CD4-positive, alpha-beta T cell treated with Interleukin-10 for 1 hour (primary cell): Measurements from ENCODE around the gene VCX2.
"Not testable (repeated sequence)": the region's sequence is repeated elsewhere in the genome, so short reads cannot be mapped to it uniquely, and the experiment has no call there.

ENCODE experiments used
- DNase-seq: peaks from one replicate; pipeline ENCODE4 v3.0.0-alpha.2; 2020

VCX2 gene

GRCh38 chrX:8171169-8171568, at the start of gene VCX2:
TSS of gene VCX2 (minus strand) at chrX:8171267. CDS start at chrX:8170643, 624 bp downstream.
- DNase-seq: not testable (repeated sequence)

- no peak for DNase-seq
Observed at GRCh38 chrX:8204943-8205342, 33.9 kb upstream of the VCX2 start.

DNA sequence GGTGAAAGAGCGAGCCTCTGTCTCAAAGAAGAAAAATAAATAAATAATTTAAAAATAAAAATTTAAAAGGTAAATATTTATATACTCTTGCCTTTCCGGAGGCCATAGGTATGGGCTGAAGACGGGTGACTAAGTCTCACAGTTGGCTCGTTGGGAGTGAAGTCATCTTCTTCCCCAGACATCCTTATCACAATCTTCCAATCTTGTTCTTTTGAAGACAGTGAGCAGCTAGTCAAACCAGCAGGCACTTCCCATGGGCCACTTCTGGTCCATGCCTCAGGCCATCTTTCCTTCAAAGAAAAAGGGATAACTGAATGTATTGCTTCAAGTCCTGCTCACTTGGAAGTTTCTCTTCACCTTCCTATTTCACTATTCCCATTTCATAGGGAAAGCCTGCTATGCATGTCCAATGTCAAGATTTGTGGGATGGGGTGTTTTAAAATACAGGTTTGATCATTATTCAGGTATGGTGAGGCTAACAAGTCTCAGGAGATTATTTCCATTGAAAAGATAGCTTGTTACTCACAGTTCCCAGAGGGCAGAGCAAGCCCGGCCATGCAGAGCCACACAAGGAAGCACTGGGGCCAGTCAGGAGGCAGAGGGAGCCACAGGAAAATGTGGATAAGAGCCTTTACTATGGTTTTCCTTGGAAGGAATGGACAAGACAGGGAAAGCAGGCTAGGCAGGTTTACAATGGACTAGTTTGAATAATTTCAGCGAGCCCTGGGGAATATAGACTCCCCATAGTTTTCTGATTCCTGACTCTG, 33.3 kb upstream of the VCX2 start:
- no peak for DNase-seq

DNA sequence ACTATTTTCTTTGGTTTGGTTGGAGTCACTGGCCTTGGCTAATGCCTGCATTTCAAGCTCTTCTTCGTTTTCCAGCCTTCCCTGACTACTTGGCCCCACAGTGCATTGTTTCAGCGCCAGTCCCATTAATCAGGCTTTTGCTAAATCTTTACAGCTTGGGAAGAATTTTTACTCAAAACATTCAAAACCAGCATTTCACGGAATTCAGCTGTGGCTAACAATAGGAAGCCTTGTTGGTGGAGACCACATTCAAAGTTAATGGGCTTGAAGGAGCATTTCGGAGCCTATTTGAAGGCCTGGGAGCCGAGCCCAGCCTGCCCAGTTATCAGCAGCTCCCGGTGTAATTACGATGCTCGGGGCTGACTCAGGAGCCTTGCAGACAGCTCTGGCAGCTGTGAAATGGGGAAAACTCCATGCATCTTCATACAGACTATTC, 30.8 kb upstream of the VCX2 start:
- DNase-seq: no peak

- DNase-seq: no peak
Observed at GRCh38 chrX:8196776-8197175, 25.7 kb upstream of the VCX2 start.

DNA sequence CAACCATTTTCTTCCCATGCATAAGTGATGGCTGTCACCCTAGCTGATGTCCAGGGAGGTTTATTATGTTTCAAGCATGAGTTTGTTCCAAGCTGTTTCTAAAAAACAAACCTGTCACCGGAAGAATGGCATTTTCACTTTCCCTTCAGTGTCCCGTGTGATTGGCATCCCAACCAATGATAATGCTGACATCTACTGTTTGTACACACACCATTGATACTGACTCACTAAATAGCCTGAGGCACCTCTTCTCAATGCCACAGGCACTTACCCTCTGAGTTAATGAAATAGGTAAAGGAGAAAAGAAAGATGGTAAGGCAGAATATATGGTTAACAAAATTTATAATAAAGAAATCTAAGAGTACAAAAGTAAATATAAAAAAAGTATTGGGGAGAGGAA, 23.1 kb upstream of the VCX2 start:
- no peak for DNase-seq

GRCh38 chrX:8192276-8192675, 21.2 kb upstream of the VCX2 start:
- DNase-seq: no peak

DNA sequence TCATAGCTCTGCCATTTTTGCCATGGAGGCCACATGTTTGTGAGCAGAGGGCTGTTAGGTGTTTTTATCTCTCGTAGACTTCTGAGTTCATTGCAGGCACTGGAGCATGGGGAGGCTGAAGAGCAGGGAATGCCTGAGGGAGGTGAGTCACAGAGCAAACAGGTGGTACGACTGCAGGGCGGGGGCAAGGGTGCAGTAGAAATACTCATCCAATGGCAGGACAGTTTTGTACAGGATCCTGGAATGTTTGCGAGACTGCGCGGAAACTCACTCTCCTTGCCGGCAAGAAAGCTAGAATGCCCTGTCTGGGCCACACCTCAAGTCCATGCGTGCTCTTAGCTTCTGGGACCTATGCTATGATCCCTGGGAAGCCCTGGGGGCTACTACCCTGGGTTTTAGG, 20.0 kb upstream of the VCX2 start:
- DNase-seq: no peak

- DNase-seq: no peak
Observed at GRCh38 chrX:8190341-8190830, 19.3 kb upstream of the VCX2 start.

DNA sequence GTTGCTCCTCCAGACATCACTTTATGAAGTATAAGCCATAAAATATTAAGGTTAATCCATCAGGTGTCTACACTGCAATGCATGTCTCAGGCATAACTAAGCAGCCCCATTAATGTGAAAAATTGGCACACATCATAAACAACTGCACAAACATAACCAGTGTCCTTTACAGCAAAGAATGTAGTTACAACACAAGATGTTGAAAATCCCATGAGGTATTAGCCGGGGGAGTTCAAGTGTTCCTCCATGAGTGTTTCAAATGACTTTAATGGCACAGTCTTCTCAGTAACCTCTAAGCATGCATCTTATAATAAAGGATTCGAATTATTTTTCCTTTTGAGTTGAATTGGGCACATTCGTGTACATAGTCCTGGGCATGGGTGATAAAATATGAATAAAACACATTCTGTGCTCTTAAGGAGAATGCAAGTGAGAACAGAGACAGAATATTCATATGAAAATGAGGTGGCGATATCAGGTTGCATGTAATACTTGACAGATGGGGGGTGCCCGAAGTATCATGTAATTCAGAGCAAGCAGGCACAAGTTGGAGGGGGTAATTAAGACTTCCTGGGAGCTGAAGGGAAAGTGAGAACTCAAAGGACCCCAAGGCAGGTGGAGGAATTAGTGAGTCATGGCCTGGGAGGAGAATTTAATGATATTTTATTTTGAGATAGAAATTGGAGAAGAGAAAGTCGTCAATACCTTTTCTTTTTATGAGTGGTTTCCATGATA, 18.2 kb upstream of the VCX2 start:
- no peak for DNase-seq

DNA sequence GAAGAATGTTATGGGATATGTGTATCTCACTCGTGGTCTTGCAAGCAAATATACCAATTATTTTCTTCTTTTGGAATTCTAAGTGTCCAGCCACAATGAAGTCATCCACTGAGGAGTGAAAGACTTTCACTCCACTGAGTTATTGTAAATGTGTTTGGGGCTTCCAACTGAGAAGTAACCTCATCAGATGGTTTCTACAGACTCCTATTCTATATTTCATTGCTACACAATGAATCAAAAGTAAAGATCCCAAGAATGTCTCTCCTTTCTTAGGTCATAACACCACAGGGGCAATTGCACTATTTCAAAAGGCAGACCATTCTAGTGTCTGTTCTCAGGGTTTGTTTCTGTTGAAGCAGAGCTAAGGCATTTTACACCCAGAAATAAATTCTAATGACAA, 12.3 kb upstream of the VCX2 start:
- DNase-seq: no peak

DNA sequence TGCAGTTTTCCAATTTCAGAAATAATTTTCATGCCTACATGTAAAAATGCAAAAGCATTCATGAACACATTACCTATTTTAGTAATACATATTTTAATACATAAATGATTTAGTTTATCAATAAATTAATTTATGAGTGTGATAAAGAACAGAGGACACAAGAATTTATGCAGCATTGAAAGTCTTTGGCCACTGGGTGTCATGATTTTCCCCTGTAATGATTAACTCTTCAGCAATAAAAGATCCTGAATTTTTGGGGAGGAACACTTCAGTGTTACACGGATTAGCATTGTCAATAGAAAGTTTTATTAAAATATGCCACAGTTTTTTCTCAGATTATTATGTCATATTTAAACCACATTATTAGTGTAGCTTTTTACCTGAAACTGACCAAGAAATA, 8.6 kb upstream of the VCX2 start:
- no peak for DNase-seq

DNA sequence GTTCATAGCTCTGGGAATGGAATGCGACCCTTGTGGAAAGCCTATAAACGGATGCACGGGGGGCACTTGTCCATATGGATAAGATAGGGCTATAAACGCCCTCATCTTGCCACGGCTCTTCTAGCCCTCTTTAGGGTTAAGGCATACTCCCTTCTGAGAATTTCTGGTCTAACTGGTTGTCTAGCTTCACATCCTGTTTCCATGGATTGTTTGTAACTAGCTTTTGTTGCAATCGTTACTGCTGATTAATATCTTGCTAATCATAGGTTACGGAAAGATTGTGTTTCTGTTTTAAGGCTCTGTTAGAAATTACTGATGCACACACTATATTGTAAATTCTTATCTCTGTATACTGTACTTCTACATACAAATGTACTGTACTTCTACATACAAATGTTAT, 17.1 kb downstream of the VCX2 start:
- not testable (repeated sequence) for DNase-seq

DNA sequence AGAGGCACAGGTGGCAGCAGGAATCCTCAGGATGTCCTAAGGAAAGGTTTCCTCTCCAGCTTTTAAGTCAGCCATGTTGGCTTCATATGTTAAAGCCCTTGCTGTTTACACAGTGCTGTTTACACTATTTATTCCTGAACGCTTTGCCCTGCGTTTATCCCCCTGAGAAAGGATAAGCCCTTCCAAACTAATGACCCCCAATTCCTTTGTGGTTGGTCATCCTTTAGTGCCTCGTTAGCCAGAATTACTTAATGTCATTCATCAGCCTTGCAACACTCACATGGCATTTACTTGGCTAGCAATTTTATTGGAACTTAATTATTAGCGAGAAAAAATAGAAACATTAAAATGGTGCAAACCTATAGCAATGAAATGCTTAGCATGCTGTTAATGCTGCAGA, 23.8 kb downstream of the VCX2 start:
- DNase-seq: no peak

- DNase-seq: no peak
Observed at GRCh38 chrX:8144925-8145324, 26.1 kb downstream of the VCX2 start.

- DNase-seq: no peak
Observed at GRCh38 chrX:8141896-8142295, 29.2 kb downstream of the VCX2 start.

GRCh38 chrX:8140986-8141744, 29.9 kb downstream of the VCX2 start:
- DNase-seq: no peak

DNA sequence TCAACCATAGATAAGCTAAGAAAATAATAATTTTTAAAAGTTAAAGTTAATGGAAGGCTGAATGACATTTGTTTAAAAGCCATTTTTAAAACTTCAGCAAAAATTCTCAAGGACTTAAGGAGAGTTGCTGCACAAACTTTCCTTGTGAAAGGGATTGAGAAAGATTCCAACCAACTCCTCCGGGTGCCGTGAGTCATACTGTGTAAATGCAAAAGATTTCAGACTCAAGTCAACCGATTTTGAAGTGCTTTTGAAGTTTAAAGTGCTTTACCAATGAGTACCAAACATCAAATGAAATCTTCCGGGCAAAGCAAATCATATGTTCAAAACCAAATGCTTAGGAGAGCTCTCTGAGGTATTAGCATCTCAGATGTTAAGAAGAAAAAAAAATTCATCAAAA, 31.4 kb downstream of the VCX2 start:
- no peak for DNase-seq

DNA sequence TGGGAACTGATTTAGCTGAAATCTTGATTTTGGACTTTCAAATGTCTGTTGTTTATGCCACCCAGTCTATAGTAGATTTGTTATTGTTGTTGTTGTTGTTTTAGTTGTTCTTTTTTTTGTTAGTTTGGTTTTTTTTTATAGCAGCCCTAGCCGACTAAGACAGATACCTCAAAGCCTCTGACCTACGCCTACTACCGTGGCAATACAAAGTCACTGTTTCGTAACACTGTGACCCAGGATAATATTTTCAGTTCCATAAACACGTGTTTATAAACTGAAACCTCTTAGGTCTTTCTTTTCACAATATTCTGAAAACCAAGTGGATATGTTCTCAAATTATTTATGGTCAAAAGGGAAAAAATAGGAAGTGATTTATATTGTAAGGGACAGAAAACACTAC, 32.8 kb downstream of the VCX2 start:
- DNase-seq: no peak

GRCh38 chrX:8126648-8127047, 44.4 kb downstream of the VCX2 start:
- DNase-seq: no peak

DNA sequence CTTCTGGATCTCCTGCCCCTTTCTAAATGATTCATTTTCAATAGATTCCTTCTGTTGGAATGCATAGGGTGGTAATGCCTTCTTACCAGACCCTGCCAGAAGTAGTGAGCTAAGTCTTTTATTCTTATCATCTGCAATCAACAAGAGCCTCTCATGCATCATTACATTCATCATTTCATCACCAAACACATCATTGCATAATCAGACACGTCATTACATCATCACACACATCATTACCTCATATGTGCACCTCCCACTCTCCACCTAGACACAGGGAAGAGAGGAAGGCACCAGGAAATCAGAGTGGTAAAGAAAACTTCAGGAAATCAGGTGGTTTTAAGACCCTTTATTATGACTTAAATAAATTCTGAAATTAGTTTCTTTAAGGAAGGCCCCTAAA, 45.0 kb downstream of the VCX2 start:
- no peak for DNase-seq

DNA sequence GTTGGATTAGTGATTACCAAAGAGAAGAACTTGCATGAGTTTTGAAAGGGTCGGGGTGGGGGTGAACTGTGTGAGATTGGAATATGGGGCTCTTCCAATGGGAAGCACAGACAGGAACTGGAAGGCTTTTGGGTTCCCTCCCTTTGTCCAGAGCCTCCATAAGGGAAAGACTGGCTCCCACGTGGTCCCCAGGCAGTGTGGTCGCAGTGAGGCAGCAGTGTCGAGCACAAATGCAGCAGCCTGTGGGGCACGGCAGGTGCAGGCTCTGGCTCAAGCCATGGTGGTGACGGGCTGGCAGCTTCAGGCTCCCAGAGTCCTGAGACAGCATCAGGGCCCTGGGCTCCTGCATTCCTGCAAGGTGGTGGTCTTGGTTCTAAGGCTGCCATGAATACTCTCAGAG, 45.5 kb downstream of the VCX2 start:
- DNase-seq: no peak

DNA sequence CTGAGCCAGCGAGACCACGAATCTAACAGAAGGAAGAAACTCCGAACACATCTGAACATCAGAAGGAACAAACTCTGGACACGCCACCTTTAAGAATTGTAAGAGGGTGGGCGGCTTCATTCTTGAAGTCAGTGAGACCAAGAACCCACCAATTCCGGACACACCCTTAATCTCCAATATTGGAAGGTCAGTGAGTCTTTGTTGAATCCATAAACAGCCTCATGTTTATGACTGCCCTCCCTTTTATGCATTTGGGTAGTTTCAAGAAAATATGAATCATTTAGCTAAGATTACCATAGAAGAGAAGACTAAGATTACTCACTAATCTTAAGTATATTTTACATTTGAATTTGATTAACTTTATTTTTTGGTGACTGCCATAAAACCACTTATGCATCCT, 48.5 kb downstream of the VCX2 start:
- DNase-seq: no peak

- not testable (repeated sequence) for DNase-seq
Observed at GRCh38 chrX:8121391-8121790, 49.7 kb downstream of the VCX2 start.
